Activated naive CD4-positive, alpha-beta T cell treated with anti-CD3 and anti-CD28 coated beads, Interleukin-2, amount 50 U/mL, for 72 hours (primary cell): ENCODE data around the gene MCCC1. TPM values are rescaled to one million over a fixed set of nuclear protein-coding genes. Genes with fewer than 3 reads are reported as not detected.

Experiments used
- total RNA-seq, 2 donors: library from RNA; stranded (reverse); gene quantifications; one replicate each; pipeline ENCODE4 v1.2.3, GENCODE V29; 2022

Gene MCCC1
- total RNA-seq, 2 donors from 2014 or later: 27.2 to 30.9 TPM

Other genes starting within 250 kb of the MCCC1 start
- gene DCUN1D1, start 119.0 kb downstream of the MCCC1 start, total RNA-seq: 10 to 100 TPM; 30.6 to 50.2 TPM
- gene LAMP3, start 63.2 kb upstream of the MCCC1 start, total RNA-seq: 10 to 100 TPM in 1 of 2 donors, 1 to 10 TPM in 1; 6.9 to 16.7 TPM
- gene B3GNT5, start 153.8 kb upstream of the MCCC1 start, total RNA-seq: 10 to 100 TPM; 12.4 to 56.4 TPM